WTC11 (cell line): ENCODE data around the gene PTPRF. TPM values are rescaled to one million over a fixed set of nuclear protein-coding genes. Genes with fewer than 3 reads are reported as not detected.

ENCODE experiments used
- ATAC-seq: fragments of 200-7000 bp; cut with Tn5 transposase; 2 replicates; pipeline ENCODE4 v1.10.0; 2021; ENCODE audit warnings: mild to moderate bottlenecking, moderate library complexity
- CTCF ChIA-PET: fragments of 300-600 bp; sonication (Branson Sonifier 250); formaldehyde crosslinking; loops from one replicate; lab custom pipeline; 2021; ENCODE audit warnings: antibody characterized with exemption; lab: Charles Lee
- POLR2A ChIA-PET: fragments of 350-600 bp; sonication (Branson Sonifier 250); formaldehyde crosslinking; loops from one replicate; lab custom pipeline; 2021; ENCODE audit warnings: antibody characterized with exemption; lab: Charles Lee
- DNase-seq: peaks from one replicate; pipeline ENCODE4 v3.0.0; 2021; ENCODE audit warnings: low spot score
- H3K27ac Mint-ChIP-seq: 2 replicates; pipeline ENCODE4 v1.8.0; 2021; ENCODE audit warnings: mixed read lengths
- H3K27me3 Mint-ChIP-seq: 2 replicates; pipeline ENCODE4 v1.8.0; 2021; ENCODE audit warnings: low read depth, mild to moderate bottlenecking, moderate library complexity, mixed read lengths
- H3K36me3 Mint-ChIP-seq: 2 replicates; pipeline ENCODE4 v1.8.0; 2021; ENCODE audit warnings: mixed read lengths
- H3K4me1 Mint-ChIP-seq: 2 replicates; pipeline ENCODE4 v1.8.0; 2022; ENCODE audit warnings: mixed read lengths
- H3K4me3 Mint-ChIP-seq: 2 replicates; pipeline ENCODE4 v1.8.0; 2021; ENCODE audit warnings: mild to moderate bottlenecking, moderate library complexity, mixed read lengths
- H3K9me3 Mint-ChIP-seq: 2 replicates; pipeline ENCODE4 v1.8.0; 2021; ENCODE audit warnings: mixed read lengths
- FOXP1 ChIP-seq: sonication (generic); formaldehyde crosslinking; IDR thresholded peaks from 2 replicates; pipeline ENCODE4 v1.8.0; 2022; ENCODE audit warnings: missing genetic modification reagents, mild to moderate bottlenecking, moderate library complexity, borderline replicate concordance
- HMGA2 ChIP-seq: fragments of 250-450 bp; sonication (Bioruptor Pico); IDR thresholded peaks from 2 replicates; pipeline ENCODE4 v1.4.0; 2021; ENCODE audit warnings: mild to moderate bottlenecking, moderate library complexity
- NFYB ChIP-seq: sonication (generic); formaldehyde crosslinking; conservative IDR thresholded peaks from 2 replicates; pipeline ENCODE4 v1.8.0; 2022; ENCODE audit warnings: low read depth, missing genetic modification reagents
- total RNA-seq: library from RNA; stranded (reverse); gene quantifications from 3 replicates; pipeline ENCODE4 v1.2.3, GENCODE V29; 2021
- TF ChIP-seq, protein P1 (sequence below): sonication (generic); formaldehyde crosslinking; conservative IDR thresholded peaks from 2 replicates; pipeline ENCODE4 v1.8.1; 2023; ENCODE audit warnings: mild to moderate bottlenecking, low read depth, missing genetic modification reagents, moderate library complexity
- TF ChIP-seq, protein P2 (sequence below): fragments of 250-450 bp; sonication (Bioruptor Pico); conservative IDR thresholded peaks from 2 replicates; pipeline ENCODE4 v1.9.0; 2021; ENCODE audit warnings: mild to moderate bottlenecking
- TF ChIP-seq, protein P3 (sequence below): sonication (generic); formaldehyde crosslinking; IDR thresholded peaks from 2 replicates; pipeline ENCODE4 v1.8.0; 2022; ENCODE audit warnings: missing genetic modification reagents
- TF ChIP-seq, protein P4 (sequence below): sonication (generic); formaldehyde crosslinking; IDR thresholded peaks from 2 replicates; pipeline ENCODE4 v1.8.1; 2022; ENCODE audit warnings: low read depth, mild to moderate bottlenecking, moderate library complexity, missing genetic modification reagents, borderline replicate concordance

Gene PTPRF
- total RNA-seq, 1 experiment from 2014 or later = 248 TPM

DNA sequence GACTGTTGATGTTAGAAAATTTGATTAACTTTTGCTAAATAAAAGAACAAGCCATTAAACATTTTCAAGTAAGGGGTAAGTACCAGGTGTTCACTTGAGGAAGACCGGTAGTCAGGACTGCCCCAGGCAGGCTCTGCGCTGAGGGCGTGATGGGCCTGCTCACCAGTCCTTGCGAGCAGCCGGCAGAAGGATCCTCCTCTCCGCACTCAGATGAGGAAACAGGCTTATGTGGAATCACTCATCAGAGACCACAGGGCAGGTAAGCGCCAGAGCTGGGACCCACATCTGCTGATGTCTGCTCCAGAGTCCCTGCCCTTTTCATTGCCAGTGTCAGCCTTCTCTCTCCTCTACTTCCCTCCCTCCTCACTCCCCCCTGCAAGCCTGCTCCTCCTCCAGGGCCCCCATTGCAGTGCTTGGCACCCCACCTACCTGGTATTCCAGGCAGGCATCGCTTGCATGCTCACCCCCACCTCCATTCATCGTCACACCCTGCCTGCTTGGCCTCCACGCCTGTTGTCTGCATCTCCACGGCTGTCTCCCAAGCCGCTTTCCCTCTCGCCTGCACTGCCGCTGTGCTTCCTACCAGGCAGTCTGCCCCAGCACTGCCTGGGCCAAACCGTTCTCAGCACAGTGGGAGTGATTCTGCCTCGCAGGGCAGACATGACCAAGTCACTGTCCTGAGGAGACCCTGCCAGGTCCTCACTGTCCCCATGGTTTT lies 94.5 kb downstream of the PTPRF start (continued):
- no peak for TF ChIP-seq HMGA2
- TF ChIP-seq, protein P1, sequence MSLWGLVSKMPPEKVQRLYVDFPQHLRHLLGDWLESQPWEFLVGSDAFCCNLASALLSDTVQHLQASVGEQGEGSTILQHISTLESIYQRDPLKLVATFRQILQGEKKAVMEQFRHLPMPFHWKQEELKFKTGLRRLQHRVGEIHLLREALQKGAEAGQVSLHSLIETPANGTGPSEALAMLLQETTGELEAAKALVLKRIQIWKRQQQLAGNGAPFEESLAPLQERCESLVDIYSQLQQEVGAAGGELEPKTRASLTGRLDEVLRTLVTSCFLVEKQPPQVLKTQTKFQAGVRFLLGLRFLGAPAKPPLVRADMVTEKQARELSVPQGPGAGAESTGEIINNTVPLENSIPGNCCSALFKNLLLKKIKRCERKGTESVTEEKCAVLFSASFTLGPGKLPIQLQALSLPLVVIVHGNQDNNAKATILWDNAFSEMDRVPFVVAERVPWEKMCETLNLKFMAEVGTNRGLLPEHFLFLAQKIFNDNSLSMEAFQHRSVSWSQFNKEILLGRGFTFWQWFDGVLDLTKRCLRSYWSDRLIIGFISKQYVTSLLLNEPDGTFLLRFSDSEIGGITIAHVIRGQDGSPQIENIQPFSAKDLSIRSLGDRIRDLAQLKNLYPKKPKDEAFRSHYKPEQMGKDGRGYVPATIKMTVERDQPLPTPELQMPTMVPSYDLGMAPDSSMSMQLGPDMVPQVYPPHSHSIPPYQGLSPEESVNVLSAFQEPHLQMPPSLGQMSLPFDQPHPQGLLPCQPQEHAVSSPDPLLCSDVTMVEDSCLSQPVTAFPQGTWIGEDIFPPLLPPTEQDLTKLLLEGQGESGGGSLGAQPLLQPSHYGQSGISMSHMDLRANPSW = no peak

DNA sequence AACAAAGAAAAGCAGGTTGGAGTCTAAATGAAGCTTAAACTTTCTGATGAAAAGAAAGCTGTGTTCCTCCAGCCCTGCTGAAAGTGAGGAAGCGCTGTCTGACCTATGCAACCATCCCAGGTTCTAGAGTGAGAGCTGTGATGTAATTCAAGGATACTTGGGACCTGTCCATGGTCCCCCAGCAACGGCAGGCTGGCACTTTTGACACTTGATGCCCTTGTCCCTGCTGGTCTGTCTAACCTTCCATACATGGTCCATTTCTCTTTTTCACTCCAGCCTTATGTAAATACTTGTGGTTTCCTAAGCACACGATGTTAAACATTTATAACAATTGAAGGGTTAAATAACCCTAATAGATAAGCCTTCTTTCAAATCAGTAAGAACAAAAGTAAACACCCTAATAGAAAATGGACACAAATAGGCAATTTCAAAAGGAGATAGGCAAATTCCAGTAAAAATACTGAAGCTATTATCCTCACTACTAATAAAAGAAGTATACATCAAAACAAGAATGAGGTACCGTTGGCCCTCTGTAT lies 101.5 kb downstream of the PTPRF start:
- no peaks in the 10 kb centered on the region for H3K36me3 Mint-ChIP-seq
- DNase-seq = no peak
- ChIA-PET CTCF (interaction anchor here (0.5 to 1.1 kb wide), 5 partner anchors 78 to 1096 kb away, joined by 3 to 5 read pairs (median 3); partner anchors contain the start of gene PTPRF), POLR2A (no interaction called here)
- peaks cover 6% of the 10 kb centered on the region for H3K4me1 Mint-ChIP-seq
- peaks cover 3% of the 10 kb centered on the region; the same call in 1 of the 2 replicates for H3K9me3 Mint-ChIP-seq
- H3K27ac Mint-ChIP-seq = no peak overlapping the region
- TF ChIP-seq, protein P2, sequence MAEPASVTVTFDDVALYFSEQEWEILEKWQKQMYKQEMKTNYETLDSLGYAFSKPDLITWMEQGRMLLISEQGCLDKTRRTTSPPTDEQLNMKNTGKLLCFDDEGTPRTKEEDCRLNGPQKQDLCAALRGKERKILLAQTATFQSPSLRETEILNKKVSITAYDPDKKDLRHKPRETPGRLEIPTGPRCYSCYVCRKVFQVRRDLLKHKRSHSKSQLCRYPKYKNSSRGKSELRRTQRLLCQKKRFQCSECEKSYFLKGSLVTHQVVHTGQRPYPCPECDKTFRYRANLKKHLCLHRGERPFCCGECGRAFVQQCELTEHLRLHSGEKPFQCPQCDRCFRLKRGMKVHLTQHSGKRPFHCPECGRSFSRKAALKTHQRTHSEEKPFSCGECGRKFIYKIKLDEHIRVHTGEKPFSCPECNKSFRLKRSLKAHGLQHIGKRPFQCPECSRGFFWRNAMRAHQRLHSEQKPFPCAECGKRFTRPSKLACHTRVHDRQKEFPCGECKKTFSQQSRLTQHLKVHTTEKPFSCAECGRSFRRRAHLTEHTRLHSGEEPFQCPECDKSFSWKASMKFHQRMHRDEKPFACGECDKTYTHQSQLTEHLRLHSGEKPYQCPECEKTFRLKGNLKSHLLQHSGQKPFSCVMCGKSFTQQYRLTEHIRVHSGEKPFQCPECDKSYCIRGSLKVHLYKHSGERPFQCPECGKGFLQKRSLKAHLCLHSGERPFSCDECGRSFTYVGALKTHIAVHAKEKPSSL (CRISPR knock-in tag) = no peak
- TF ChIP-seq, protein P3, sequence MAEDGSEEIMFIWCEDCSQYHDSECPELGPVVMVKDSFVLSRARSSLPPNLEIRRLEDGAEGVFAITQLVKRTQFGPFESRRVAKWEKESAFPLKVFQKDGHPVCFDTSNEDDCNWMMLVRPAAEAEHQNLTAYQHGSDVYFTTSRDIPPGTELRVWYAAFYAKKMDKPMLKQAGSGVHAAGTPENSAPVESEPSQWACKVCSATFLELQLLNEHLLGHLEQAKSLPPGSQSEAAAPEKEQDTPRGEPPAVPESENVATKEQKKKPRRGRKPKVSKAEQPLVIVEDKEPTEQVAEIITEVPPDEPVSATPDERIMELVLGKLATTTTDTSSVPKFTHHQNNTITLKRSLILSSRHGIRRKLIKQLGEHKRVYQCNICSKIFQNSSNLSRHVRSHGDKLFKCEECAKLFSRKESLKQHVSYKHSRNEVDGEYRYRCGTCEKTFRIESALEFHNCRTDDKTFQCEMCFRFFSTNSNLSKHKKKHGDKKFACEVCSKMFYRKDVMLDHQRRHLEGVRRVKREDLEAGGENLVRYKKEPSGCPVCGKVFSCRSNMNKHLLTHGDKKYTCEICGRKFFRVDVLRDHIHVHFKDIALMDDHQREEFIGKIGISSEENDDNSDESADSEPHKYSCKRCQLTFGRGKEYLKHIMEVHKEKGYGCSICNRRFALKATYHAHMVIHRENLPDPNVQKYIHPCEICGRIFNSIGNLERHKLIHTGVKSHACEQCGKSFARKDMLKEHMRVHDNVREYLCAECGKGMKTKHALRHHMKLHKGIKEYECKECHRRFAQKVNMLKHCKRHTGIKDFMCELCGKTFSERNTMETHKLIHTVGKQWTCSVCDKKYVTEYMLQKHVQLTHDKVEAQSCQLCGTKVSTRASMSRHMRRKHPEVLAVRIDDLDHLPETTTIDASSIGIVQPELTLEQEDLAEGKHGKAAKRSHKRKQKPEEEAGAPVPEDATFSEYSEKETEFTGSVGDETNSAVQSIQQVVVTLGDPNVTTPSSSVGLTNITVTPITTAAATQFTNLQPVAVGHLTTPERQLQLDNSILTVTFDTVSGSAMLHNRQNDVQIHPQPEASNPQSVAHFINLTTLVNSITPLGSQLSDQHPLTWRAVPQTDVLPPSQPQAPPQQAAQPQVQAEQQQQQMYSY (CRISPR knock-in tag) = peak; percentile 34; the same call in 1 of the 2 replicates
- TF ChIP-seq, all 79 proteins: peak for 1
- ATAC-seq = no peak; the same call in 1 of the 2 replicates
- peaks cover 2% of the 10 kb centered on the region; the same call in 1 of the 2 replicates for H3K27me3 Mint-ChIP-seq
- H3K4me3 Mint-ChIP-seq = no peak overlapping the region

DNA sequence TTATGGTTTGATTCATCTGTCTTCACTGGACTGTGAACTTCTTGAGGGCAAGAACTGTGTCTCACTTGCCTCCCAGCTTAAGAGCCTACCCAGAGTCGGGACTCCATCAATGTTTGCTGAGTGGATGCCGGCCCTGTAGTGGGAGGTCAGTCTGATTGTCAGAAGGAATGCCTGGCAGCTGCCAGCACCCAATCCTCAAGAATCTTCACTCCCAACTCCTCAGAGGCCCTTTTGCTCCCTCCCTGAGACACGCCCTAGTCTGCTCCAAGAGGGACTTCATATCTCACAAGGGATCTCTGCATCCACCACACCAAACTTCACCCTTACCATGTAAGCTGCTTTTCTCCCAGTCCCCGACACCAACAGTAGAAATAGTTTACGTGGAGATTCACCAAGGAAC lies 104.0 kb downstream of the PTPRF start:
- Mint-ChIP-seq H3K4me1 (peaks cover 6% of the 10 kb centered on the region), H3K36me3 (no peaks in the 10 kb centered on the region), H3K9me3 (peaks cover 2% of the 10 kb centered on the region; the same call in 1 of the 2 replicates), H3K4me3 (no peak overlapping the region), H3K27ac (no peak overlapping the region), H3K27me3 (peaks cover 6% of the 10 kb centered on the region)
- POLR2A ChIA-PET = interaction anchor here (1.2 kb wide), 1 partner anchor 15 kb away, joined by 9 read pairs; the partner anchor contains the start of gene KDM4A
- DNase-seq = no peak
- peak; percentile 81 for ATAC-seq
- CTCF ChIA-PET = interaction anchor here (1.3 kb wide), 1 partner anchor 18 kb away, joined by 3 read pairs; no protein-coding TSS in a partner anchor
- TF ChIP-seq NFYB (CRISPR knock-in tag) = peak; percentile 34; the same call in 1 of the 2 replicates
- TF ChIP-seq FOXP1 = no peak
- TF ChIP-seq, protein P4, sequence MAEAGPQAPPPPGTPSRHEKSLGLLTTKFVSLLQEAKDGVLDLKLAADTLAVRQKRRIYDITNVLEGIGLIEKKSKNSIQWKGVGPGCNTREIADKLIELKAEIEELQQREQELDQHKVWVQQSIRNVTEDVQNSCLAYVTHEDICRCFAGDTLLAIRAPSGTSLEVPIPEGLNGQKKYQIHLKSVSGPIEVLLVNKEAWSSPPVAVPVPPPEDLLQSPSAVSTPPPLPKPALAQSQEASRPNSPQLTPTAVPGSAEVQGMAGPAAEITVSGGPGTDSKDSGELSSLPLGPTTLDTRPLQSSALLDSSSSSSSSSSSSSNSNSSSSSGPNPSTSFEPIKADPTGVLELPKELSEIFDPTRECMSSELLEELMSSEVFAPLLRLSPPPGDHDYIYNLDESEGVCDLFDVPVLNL = no peak
